Measurements from ENCODE around the gene FASTK.

FASTK gene, protein sequence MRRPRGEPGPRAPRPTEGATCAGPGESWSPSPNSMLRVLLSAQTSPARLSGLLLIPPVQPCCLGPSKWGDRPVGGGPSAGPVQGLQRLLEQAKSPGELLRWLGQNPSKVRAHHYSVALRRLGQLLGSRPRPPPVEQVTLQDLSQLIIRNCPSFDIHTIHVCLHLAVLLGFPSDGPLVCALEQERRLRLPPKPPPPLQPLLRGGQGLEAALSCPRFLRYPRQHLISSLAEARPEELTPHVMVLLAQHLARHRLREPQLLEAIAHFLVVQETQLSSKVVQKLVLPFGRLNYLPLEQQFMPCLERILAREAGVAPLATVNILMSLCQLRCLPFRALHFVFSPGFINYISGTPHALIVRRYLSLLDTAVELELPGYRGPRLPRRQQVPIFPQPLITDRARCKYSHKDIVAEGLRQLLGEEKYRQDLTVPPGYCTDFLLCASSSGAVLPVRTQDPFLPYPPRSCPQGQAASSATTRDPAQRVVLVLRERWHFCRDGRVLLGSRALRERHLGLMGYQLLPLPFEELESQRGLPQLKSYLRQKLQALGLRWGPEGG

DNA sequence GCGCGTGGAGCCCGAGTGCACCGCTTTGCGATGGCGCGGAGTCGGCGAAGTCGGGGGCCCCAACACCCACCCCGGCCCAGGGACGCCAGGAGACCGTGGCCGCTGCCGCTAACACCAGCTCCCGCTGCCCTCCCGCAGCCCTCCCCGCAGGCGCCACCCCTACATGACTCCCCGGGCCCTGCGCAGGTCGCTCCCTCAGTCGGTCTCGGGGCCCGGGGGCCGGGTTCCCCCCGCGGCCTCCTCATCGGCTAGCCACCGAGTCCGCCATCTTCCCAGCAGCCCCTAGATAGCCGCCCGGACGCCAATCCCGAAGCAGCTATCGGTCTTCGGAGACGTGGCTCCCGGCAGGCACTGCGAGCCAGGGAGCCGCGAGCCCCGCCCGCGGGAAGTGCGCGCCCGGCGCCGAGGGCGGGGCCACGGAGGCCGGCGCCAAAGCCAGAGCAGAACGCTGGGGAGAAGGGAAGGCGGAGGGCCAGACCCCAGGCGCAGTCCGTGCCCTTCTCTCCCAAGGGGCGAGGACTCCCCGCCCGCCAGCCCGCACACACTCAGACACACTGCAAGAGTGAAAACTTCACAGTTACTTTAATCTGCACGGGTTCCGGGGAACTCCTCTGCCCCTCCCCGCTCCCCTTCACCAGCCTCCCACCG, at the start of gene FASTK:
Gene FASTK, minus strand, starts transcription at position 288 of the 648 bp plus-strand sequence. Its CDS starts 43 bp downstream, at position 245.
- Histone ChIP-seq H3K27ac (ENCODE audit: low read depth, low read length) (peak within 1 kb of the TSS; percentile 94), H3K4me3 (ENCODE audit: low read depth in 1 of 5, low read length in 5 of 5) (peak within 1 kb of the TSS; percentile 80 to 95 (median 83)), H3K36me3 (ENCODE audit: control insufficient read depth in 5 of 5, insufficient read depth in 5 of 5, low read length in 5 of 5) (peaks cover 0 to 19% (median 12%) of the 10 kb centered on the region in 5 donors), H3K4me1 (ENCODE audit: control insufficient read depth in 5 of 5, insufficient read depth in 5 of 5, low read length in 5 of 5) (peaks cover 4 to 64% (median 54%) of the 10 kb centered on the region in 5 donors), H3K27me3 (ENCODE audit: control insufficient read depth in 5 of 5, insufficient read depth in 4 of 5, low read length in 5 of 5) (no peaks in the 10 kb centered on the region), H3K9me3 (ENCODE audit: control insufficient read depth in 5 of 5, low read length in 5 of 5) (no peaks in the 10 kb centered on the region), H3K9ac (ENCODE audit: low read length in 5 of 5) (peak within 1 kb of the TSS in 4 of 5 donors; percentile 65 to 92 (median 88))

DNA sequence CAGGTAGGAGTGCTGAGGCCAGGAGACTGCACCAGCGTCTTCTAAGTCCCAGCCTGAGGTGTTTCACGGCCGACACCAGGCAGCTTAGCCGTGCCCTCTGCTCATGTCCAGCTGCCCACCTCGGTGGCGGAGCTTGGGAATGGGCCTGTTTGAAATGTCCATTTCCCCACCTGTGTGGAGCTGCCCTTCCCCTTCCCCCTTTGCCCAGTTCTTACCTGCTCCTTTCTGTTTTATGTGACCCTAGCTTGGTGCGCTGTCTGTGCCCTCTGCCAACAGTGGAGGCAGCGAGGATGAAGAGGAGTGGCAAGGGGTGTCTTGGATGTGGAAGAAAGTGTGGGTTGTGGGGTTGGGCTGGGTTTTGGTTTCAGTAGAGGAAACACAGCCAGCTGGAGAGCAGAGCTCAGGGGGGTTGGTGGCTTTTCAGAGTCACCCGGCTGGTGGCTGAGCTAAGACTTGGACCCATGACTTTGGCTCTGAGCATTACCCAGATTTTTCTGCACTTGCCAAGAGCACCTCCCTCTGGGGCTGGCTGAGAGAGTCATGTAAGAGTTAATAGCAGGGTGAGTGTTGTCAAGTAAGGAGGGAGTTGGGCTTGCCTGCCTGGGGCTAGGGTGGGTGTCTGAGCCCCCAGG, 49.5 kb upstream of the FASTK start:
- peaks cover 0 to 89% (median 72%) of the 10 kb centered on the region in 5 donors for H3K36me3 ChIP-seq (ENCODE audit: control insufficient read depth in 5 of 5, insufficient read depth in 5 of 5, low read length in 5 of 5)
- no peak overlapping the region for H3K9ac ChIP-seq (ENCODE audit: low read length in 5 of 5)

DNA sequence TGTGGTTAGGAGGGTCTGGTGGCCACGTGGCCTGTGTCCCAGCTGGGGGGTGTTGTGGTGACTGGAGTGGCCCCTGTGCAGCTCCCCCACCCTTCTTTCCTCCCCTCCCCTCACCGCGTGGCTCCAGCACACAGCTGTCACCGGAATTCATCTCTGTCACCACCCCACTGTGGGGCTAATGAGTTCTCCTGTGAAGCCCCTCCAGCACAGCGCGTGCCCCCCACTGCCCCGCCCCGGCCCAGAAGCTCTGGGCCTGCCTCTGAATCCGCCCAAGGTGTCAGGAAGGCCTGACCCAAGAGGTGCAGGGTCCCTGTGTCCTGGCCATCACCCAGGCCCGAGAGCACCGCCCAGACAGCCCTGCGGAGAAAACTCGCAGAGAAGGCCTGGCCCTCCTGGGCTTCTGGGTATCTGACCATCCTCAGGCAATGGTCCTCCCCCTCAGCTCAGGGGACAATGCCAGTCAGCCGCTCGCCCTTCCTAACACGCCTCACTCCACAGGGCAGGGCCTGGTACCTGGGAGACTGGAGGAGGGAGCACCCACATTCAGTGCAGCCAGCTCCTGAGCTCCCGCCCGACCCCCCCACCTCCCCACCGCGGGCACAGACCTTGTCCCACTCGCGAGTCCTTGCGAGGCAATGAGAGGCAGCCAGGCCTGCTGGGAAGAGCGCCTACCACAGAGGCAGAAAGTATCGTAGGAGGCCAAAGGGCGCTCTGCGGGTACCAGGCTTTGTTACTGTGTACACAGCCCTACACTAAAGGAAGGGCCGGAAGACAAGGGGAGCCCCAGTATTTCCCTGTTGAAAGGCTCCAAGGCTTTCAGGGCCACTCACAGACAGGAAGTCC, 48.7 kb upstream of the FASTK start:
- no peak overlapping the region for H3K4me3 ChIP-seq (ENCODE audit: low read depth in 1 of 5, low read length in 5 of 5)
- H3K4me1 ChIP-seq (ENCODE audit: control insufficient read depth in 5 of 5, insufficient read depth in 5 of 5, low read length in 5 of 5) = peaks cover 0 to 11% (median 9%) of the 10 kb centered on the region in 5 donors
- no peaks in the 10 kb centered on the region for H3K9me3 ChIP-seq (ENCODE audit: control insufficient read depth in 5 of 5, low read length in 5 of 5)
- peaks cover 0 to 89% (median 72%) of the 10 kb centered on the region in 5 donors for H3K36me3 ChIP-seq (ENCODE audit: control insufficient read depth in 5 of 5, insufficient read depth in 5 of 5, low read length in 5 of 5)
- H3K27me3 ChIP-seq (ENCODE audit: control insufficient read depth in 5 of 5, insufficient read depth in 4 of 5, low read length in 5 of 5) = no peaks in the 10 kb centered on the region
- no peak overlapping the region for H3K27ac ChIP-seq (ENCODE audit: low read depth, low read length)
- H3K9ac ChIP-seq (ENCODE audit: low read length in 5 of 5) = no peak overlapping the region

More for the DNA sequence above, 49.5 kb upstream of the FASTK start:
- H3K27me3 ChIP-seq (ENCODE audit: control insufficient read depth in 5 of 5, insufficient read depth in 4 of 5, low read length in 5 of 5) = no peaks in the 10 kb centered on the region
- no peaks in the 10 kb centered on the region for H3K9me3 ChIP-seq (ENCODE audit: control insufficient read depth in 5 of 5, low read length in 5 of 5)
- H3K27ac ChIP-seq (ENCODE audit: low read depth, low read length) = no peak overlapping the region
- peaks cover 0 to 9% (median 7%) of the 10 kb centered on the region in 5 donors for H3K4me1 ChIP-seq (ENCODE audit: control insufficient read depth in 5 of 5, insufficient read depth in 5 of 5, low read length in 5 of 5)
- no peak overlapping the region for H3K4me3 ChIP-seq (ENCODE audit: low read depth in 1 of 5, low read length in 5 of 5)

DNA sequence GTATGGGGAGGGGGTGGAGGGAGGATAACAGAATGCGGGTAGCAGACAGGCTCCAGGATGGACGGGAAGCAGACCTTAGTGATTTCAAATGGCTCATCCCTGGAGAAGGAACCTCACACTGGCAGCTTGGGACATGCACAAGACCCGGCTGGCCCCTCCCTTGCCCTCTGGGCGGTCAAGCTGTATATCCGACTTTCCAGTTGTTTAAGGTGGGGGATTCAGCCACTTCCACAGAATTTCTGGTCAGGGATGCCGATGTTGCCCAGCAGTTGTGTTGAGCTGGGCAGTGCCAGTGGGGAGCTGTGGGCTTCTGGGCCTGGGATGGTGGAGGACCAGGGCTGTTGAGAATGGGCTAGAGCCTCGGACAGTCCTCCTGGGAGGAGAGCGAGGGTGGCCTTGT, 48.1 kb upstream of the FASTK start:
- Histone ChIP-seq H3K27ac (ENCODE audit: low read depth, low read length) (no peak overlapping the region), H3K36me3 (ENCODE audit: control insufficient read depth in 5 of 5, insufficient read depth in 5 of 5, low read length in 5 of 5) (peaks cover 0 to 89% (median 72%) of the 10 kb centered on the region in 5 donors), H3K4me1 (ENCODE audit: control insufficient read depth in 5 of 5, insufficient read depth in 5 of 5, low read length in 5 of 5) (peaks cover 0 to 11% (median 9%) of the 10 kb centered on the region in 5 donors), H3K9me3 (ENCODE audit: control insufficient read depth in 5 of 5, low read length in 5 of 5) (no peaks in the 10 kb centered on the region), H3K27me3 (ENCODE audit: control insufficient read depth in 5 of 5, insufficient read depth in 4 of 5, low read length in 5 of 5) (no peaks in the 10 kb centered on the region), H3K9ac (ENCODE audit: low read length in 5 of 5) (no peak overlapping the region), H3K4me3 (ENCODE audit: low read depth in 1 of 5, low read length in 5 of 5) (no peak overlapping the region)

DNA sequence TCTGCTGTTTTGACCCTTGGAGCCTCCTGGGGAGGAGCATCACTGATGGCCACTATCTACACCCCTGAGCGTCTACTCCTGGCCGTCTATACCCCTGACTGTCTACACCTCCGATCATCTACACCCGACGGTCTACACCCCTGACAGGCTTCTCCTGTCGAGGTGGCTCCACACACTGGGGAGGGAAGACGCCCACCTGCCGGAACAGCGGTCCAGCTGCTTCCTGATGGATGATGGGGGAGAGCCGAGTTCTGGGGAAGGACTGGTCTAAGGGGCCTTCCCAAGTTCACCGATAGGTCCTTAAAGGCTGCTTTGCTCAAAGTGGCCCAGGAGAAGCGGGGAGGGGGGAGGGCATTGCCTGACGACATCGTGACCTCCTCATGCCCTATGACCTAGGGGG, 47.5 kb upstream of the FASTK start:
- H3K27ac ChIP-seq (ENCODE audit: low read depth, low read length) = no peak overlapping the region
- H3K4me3 ChIP-seq (ENCODE audit: low read depth in 1 of 5, low read length in 5 of 5) = no peak overlapping the region
- H3K36me3 ChIP-seq (ENCODE audit: control insufficient read depth in 5 of 5, insufficient read depth in 5 of 5, low read length in 5 of 5) = peaks cover 0 to 89% (median 72%) of the 10 kb centered on the region in 5 donors
- no peaks in the 10 kb centered on the region for H3K27me3 ChIP-seq (ENCODE audit: control insufficient read depth in 5 of 5, insufficient read depth in 4 of 5, low read length in 5 of 5)
- peaks cover 0 to 11% (median 9%) of the 10 kb centered on the region in 5 donors for H3K4me1 ChIP-seq (ENCODE audit: control insufficient read depth in 5 of 5, insufficient read depth in 5 of 5, low read length in 5 of 5)
- H3K9me3 ChIP-seq (ENCODE audit: control insufficient read depth in 5 of 5, low read length in 5 of 5) = no peaks in the 10 kb centered on the region
- no peak overlapping the region for H3K9ac ChIP-seq (ENCODE audit: low read length in 5 of 5)

DNA sequence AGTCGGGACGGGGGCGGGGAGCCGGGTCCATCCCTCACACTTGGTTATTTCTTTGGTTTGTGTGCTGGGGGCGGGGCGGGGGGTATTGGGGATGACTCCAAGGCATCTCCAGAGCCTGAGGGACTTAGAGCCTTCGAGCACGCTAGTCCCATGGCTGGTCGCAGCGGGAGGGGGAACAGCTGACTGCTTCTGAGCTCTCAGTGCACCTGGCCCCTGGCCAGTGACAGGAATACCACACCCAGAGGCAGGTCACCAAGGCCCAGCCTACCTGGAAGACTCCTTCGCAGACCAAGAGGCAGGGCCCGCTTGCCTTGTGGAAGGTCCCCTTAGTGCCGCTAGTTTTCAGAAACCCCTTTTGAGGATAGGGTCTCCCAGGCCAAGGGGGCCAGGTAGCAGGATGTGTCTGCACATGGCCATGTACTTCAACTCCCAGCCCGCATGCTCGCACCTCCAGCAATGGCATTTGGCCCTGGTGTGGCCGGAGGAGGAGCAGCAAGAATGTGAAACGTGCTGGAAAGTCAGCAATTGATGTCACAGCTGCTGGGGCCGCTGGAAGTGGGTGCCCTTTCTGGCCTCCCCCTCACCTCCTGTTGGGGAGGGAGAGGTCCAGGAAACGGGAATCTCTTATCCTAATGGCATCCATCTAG, 46.0 kb upstream of the FASTK start:
- Histone ChIP-seq H3K27ac (ENCODE audit: low read depth, low read length) (no peak overlapping the region), H3K9ac (ENCODE audit: low read length in 5 of 5) (no peak overlapping the region), H3K4me1 (ENCODE audit: control insufficient read depth in 5 of 5, insufficient read depth in 5 of 5, low read length in 5 of 5) (peaks cover 0 to 11% (median 9%) of the 10 kb centered on the region in 5 donors), H3K9me3 (ENCODE audit: control insufficient read depth in 5 of 5, low read length in 5 of 5) (no peaks in the 10 kb centered on the region), H3K4me3 (ENCODE audit: low read depth in 1 of 5, low read length in 5 of 5) (no peak overlapping the region), H3K27me3 (ENCODE audit: control insufficient read depth in 5 of 5, insufficient read depth in 4 of 5, low read length in 5 of 5) (no peaks in the 10 kb centered on the region), H3K36me3 (ENCODE audit: control insufficient read depth in 5 of 5, insufficient read depth in 5 of 5, low read length in 5 of 5) (peaks cover 0 to 89% (median 63%) of the 10 kb centered on the region in 5 donors)

DNA sequence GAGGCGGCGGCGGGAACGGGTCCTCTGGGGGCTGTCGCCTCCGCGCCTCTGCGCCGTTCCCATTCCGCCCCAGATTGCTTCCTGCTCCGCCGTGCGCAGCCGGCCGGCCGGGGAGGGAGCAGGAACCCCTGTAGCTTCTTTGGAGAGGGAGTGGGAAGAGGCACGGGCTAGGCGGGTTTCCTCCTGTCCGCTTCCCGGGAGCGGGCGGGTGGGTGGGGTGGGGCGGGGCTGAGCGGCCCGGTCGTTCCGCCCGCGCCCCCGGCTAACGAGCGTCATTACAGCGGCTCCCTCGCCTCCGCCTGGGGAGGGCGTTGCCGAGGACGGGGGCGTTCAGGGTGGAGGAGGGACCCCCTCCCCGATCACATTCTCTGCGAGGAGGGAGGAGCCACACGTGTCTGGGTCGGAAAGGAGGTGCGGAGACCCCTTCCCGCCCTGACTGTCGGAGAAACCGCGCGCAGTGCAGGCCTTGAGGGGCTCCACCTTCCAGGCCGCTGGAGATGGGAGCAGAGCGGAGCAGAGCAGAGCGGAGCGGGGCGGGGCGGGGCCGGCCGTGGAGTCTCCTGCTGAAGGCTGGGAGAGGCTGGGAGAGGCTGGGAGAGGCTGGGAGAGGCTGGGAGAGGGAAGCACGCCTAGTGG, 45.4 kb upstream of the FASTK start:
- Histone ChIP-seq H3K9me3 (ENCODE audit: control insufficient read depth in 5 of 5, low read length in 5 of 5) (no peaks in the 10 kb centered on the region), H3K4me3 (ENCODE audit: low read depth in 1 of 5, low read length in 5 of 5) (peak overlapping the region in 4 of 5 donors; percentile 44 to 52 (median 51)), H3K27me3 (ENCODE audit: control insufficient read depth in 5 of 5, insufficient read depth in 4 of 5, low read length in 5 of 5) (no peaks in the 10 kb centered on the region), H3K9ac (ENCODE audit: low read length in 5 of 5) (peak overlapping the region in 1 of 5 donors; percentile 37), H3K4me1 (ENCODE audit: control insufficient read depth in 5 of 5, insufficient read depth in 5 of 5, low read length in 5 of 5) (peaks cover 0 to 11% (median 9%) of the 10 kb centered on the region in 5 donors), H3K27ac (ENCODE audit: low read depth, low read length) (no peak overlapping the region), H3K36me3 (ENCODE audit: control insufficient read depth in 5 of 5, insufficient read depth in 5 of 5, low read length in 5 of 5) (peaks cover 0 to 89% (median 63%) of the 10 kb centered on the region in 5 donors)

DNA sequence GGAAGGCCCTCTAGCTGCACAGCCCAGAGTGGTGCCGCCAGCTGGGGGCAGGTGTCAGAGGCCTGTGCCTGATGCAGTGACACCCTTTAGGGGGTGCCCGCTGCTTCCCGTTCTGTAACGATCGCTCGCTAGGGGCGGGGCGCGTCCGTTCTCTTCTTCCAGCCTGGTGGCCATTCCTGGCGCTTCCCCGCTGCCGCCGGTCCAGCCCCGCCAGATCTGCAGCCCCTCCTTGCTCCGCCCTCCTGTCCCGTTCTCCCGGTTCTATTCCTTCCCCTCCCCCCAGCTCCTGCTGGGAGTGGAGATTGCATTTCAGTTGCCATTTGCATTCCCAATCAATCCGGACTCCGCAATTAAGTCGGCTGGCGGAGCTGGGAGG, 44.8 kb upstream of the FASTK start:
- Histone ChIP-seq H3K4me1 (ENCODE audit: control insufficient read depth in 5 of 5, insufficient read depth in 5 of 5, low read length in 5 of 5) (peaks cover 0 to 11% (median 9%) of the 10 kb centered on the region in 5 donors), H3K27ac (ENCODE audit: low read depth, low read length) (no peak overlapping the region), H3K36me3 (ENCODE audit: control insufficient read depth in 5 of 5, insufficient read depth in 5 of 5, low read length in 5 of 5) (peaks cover 0 to 89% (median 63%) of the 10 kb centered on the region in 5 donors), H3K4me3 (ENCODE audit: low read depth in 1 of 5, low read length in 5 of 5) (peak overlapping the region in 4 of 5 donors; percentile 44 to 52 (median 51)), H3K9ac (ENCODE audit: low read length in 5 of 5) (peak overlapping the region in 1 of 5 donors; percentile 37), H3K9me3 (ENCODE audit: control insufficient read depth in 5 of 5, low read length in 5 of 5) (no peaks in the 10 kb centered on the region), H3K27me3 (ENCODE audit: control insufficient read depth in 5 of 5, insufficient read depth in 4 of 5, low read length in 5 of 5) (no peaks in the 10 kb centered on the region)
